ENCODE data around the gene ATXN10. TPM values are rescaled to one million over a fixed set of nuclear protein-coding genes. Genes with fewer than 3 reads are reported as not detected.

The ATXN10 gene
- total RNA-seq, 4 donors from 2014 or later: 35.5 to 83.3 (median 51.1) TPM

GRCh38 chr22:45848904-45849303 is 177.3 kb downstream of the ATXN10 start:
- H3K4me3 ChIP-seq (ENCODE audit: low read depth, poor library complexity, severe bottlenecking): no peak overlapping the region
- intact Hi-C loops (cut with DNase I; ENCODE audit: low total_unique reads): no loop called here
- 98 to 99% methylated on average over 2 of the region's 2 CpGs for WGBS, 2 donors
- TF ChIP-seq POLR2A (IDR thresholded peaks at IDR 0.05): no peak
- no peak for TF ChIP-seq CTCF (IDR thresholded peaks at IDR 0.05)
- no peak for DNase-seq (ENCODE audit: low spot score in 2 of 2)

- H3K4me3 ChIP-seq (ENCODE audit: low read depth, poor library complexity, severe bottlenecking): no peak overlapping the region
- intact Hi-C loops (cut with DNase I; ENCODE audit: low total_unique reads): no loop called here
- no peak for DNase-seq (ENCODE audit: low spot score in 2 of 2)
- 47 to 91% methylated on average over 2 of the region's 2 CpGs for WGBS, 2 donors
- TF ChIP-seq POLR2A (IDR thresholded peaks at IDR 0.05) (no peak), CTCF (IDR thresholded peaks at IDR 0.05) (no peak)
Observed at GRCh38 chr22:45852826-45853225, 181.2 kb downstream of the ATXN10 start.

GRCh38 chr22:45855961-45856360 is 184.3 kb downstream of the ATXN10 start:
- H3K4me3 ChIP-seq (ENCODE audit: low read depth, poor library complexity, severe bottlenecking): no peak overlapping the region
- no peak for DNase-seq (ENCODE audit: low spot score in 2 of 2)
- TF ChIP-seq POLR2A (IDR thresholded peaks at IDR 0.05): no peak
- no peak for TF ChIP-seq CTCF (IDR thresholded peaks at IDR 0.05)
- intact Hi-C loops (cut with DNase I; ENCODE audit: low total_unique reads): no loop called here
- 100% methylated on average over 2 of the region's 2 CpGs for WGBS, 2 donors

GRCh38 chr22:45857519-45857918 is 185.9 kb downstream of the ATXN10 start:
- TF ChIP-seq CTCF (IDR thresholded peaks at IDR 0.05) (no peak), POLR2A (IDR thresholded peaks at IDR 0.05) (no peak)

GRCh38 chr22:45859231-45860161 is 187.9 kb downstream of the ATXN10 start:
- TF ChIP-seq CTCF (IDR thresholded peaks at IDR 0.05) (no peak), POLR2A (IDR thresholded peaks at IDR 0.05) (no peak)
- intact Hi-C loops (cut with DNase I; ENCODE audit: low total_unique reads): no loop called here
- 93 to 95% methylated on average over 28 of the region's 28 CpGs for WGBS, 2 donors
- H3K4me3 ChIP-seq (ENCODE audit: low read depth, poor library complexity, severe bottlenecking): no peak overlapping the region
- DNase-seq (ENCODE audit: low spot score in 2 of 2): no peak

More at GRCh38 chr22:45857519-45857918, 185.9 kb downstream of the ATXN10 start:
- no peak overlapping the region for H3K4me3 ChIP-seq (ENCODE audit: low read depth, poor library complexity, severe bottlenecking)
- no peak for DNase-seq (ENCODE audit: low spot score in 2 of 2)
- intact Hi-C loops (cut with DNase I; ENCODE audit: low total_unique reads): no loop called here
- 90 to 95% methylated on average over 5 of the region's 5 CpGs for WGBS, 2 donors

Measured in lower leg skin (tissue), 4 donors.